ENCODE results near the gene TNFRSF12A. TPM values are rescaled to one million over a fixed set of nuclear protein-coding genes. Genes with fewer than 3 reads are reported as not detected.

The TNFRSF12A gene
- total and polyA plus RNA-seq, 9 of the 15 experiments (the other 6 are each of a cell fraction or from before 2014, with no cell fraction given) = 0.41 to 61.8 (median 26.5) TPM

DNA sequence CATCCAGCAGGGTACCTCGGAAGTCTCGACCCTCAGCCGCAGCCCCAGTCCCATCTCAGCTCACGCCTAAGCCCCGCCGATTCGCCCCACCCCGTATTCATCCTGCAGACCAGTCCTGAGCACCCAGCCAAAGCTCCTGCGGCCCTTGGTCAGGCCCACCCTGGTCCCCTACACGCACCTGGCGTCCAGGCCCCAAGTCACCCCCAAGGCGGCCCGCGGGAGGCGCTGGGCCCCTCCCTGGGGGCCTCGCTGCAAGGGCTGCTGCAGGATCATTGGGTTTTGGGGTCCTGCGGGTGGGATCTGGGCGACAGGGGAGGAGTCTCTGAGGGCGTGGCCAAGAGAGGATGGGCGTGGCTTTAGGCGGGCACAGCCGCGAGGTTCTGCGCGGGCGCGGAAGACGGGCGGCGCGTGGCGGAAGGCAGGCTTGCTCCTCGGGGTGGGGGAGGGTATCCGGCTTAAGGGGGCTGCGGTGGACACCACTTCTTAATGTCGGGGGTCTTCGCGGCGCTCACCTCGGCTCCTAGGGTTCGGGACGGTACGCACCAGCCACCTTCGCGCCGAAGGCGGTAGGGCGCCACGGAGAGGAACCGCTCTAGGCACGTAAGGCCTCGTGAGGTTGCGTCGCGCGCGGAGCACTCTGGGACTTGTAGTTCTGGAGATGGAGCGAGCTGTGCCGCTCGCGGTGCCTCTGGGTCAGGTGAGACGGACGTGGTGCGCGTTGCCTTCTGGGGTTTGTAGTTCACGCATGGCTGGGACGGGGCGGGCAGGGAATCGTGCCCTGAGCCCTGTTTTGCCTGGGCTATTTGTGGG is 3.7 kb downstream of the TNFRSF12A start, which contains the start of the genes HCFC1R1 and THOC6 (continued):
- TF ChIP-seq BRF1 (IDR thresholded peaks at IDR 0.05; ENCODE audit: borderline replicate concordance, extremely low read depth, insufficient read length) = no peak
- no peak for TF ChIP-seq SRSF9 (IDR thresholded peaks at IDR 0.05; ENCODE audit: borderline replicate concordance, low read depth, low read length)
- TF ChIP-seq, protein P1, sequence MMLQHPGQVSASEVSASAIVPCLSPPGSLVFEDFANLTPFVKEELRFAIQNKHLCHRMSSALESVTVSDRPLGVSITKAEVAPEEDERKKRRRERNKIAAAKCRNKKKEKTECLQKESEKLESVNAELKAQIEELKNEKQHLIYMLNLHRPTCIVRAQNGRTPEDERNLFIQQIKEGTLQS (IDR thresholded peaks at IDR 0.05) = peak; percentile 46; the same call in 1 of the 2 replicates
- TF ChIP-seq, protein P1 (CRISPR knock-in tag; conservative IDR thresholded peaks at IDR 0.05) = no peak
- TF ChIP-seq RCOR1 (IDR thresholded peaks at IDR 0.05; ENCODE audit: borderline replicate concordance in 1 of 2, low read depth in 2 of 2, low read length in 2 of 2) = no peak; a peak in 1 of 4 replicates
- TF ChIP-seq HMG20A (CRISPR knock-in tag; conservative IDR thresholded peaks at IDR 0.05) = no peak
- TF ChIP-seq ZNF507 (tag; conservative IDR thresholded peaks at IDR 0.05) = no peak
- no peak for TF ChIP-seq PHF21A (IDR thresholded peaks at IDR 0.05; ENCODE audit: borderline replicate concordance, low read depth)
- TF ChIP-seq HLTF (IDR thresholded peaks at IDR 0.05) = no peak
- TF ChIP-seq TEAD2 (tag; IDR thresholded peaks at IDR 0.05) = no peak
- TF ChIP-seq NFATC3 (IDR thresholded peaks at IDR 0.05) = no peak
- TF ChIP-seq CCNT2 (IDR thresholded peaks at IDR 0.05; ENCODE audit: borderline replicate concordance, extremely low read depth, insufficient read length, low read depth, low read length) = peak; percentile 24
- TF ChIP-seq POLR3G (IDR thresholded peaks at IDR 0.05; ENCODE audit: extremely low read depth, insufficient read length, insufficient replicate concordance) = no peak
- TF ChIP-seq SRSF7 (optimal IDR thresholded peaks at IDR 0.05; ENCODE audit: low read depth, low read length) = no peak
- TF ChIP-seq ZKSCAN1 (IDR thresholded peaks at IDR 0.05; ENCODE audit: low read depth, low read length) = peak; percentile 35; the same call in 1 of the 2 replicates
- TF ChIP-seq BRD9 (IDR thresholded peaks at IDR 0.05; ENCODE audit: low read depth, partially characterized antibody) = no peak
- TF ChIP-seq, protein P2, sequence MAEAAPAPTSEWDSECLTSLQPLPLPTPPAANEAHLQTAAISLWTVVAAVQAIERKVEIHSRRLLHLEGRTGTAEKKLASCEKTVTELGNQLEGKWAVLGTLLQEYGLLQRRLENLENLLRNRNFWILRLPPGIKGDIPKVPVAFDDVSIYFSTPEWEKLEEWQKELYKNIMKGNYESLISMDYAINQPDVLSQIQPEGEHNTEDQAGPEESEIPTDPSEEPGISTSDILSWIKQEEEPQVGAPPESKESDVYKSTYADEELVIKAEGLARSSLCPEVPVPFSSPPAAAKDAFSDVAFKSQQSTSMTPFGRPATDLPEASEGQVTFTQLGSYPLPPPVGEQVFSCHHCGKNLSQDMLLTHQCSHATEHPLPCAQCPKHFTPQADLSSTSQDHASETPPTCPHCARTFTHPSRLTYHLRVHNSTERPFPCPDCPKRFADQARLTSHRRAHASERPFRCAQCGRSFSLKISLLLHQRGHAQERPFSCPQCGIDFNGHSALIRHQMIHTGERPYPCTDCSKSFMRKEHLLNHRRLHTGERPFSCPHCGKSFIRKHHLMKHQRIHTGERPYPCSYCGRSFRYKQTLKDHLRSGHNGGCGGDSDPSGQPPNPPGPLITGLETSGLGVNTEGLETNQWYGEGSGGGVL (CRISPR knock-in tag; IDR thresholded peaks at IDR 0.05) = no peak
- TF ChIP-seq NONO (IDR thresholded peaks at IDR 0.05; ENCODE audit: low read depth in 2 of 2, low read length in 1 of 2) = peak in 1 of 2 experiments; percentile 85; a peak in 2 of 4 replicates
- TF ChIP-seq E2F3 (CRISPR knock-in tag; IDR thresholded peaks at IDR 0.05) = peak; percentile 72; the same call in 1 of the 2 replicates
- TF ChIP-seq, protein P3, sequence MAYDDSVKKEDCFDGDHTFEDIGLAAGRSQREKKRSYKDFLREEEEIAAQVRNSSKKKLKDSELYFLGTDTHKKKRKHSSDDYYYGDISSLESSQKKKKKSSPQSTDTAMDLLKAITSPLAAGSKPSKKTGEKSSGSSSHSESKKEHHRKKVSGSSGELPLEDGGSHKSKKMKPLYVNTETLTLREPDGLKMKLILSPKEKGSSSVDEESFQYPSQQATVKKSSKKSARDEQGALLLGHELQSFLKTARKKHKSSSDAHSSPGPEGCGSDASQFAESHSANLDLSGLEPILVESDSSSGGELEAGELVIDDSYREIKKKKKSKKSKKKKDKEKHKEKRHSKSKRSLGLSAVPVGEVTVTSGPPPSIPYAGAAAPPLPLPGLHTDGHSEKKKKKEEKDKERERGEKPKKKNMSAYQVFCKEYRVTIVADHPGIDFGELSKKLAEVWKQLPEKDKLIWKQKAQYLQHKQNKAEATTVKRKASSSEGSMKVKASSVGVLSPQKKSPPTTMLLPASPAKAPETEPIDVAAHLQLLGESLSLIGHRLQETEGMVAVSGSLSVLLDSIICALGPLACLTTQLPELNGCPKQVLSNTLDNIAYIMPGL (CRISPR knock-in tag; IDR thresholded peaks at IDR 0.05) = no peak
- no peak for TF ChIP-seq YBX1 (IDR thresholded peaks at IDR 0.05)
- peak; percentile 52; the same call in 1 of the 2 replicates for TF ChIP-seq ESRRB (CRISPR knock-in tag; IDR thresholded peaks at IDR 0.05; ENCODE audit: borderline replicate concordance)
- TF ChIP-seq ZNF146 (CRISPR knock-in tag; IDR thresholded peaks at IDR 0.05; ENCODE audit: unreplicated experiment) = no peak
- TF ChIP-seq ZNF224 (CRISPR knock-in tag; IDR thresholded peaks at IDR 0.05) = no peak

Data from K562 (cell line).